CD4-positive, CD25-positive, alpha-beta regulatory T cell (primary cell): ENCODE results near the gene SDHA. TPM values are rescaled to one million over a fixed set of nuclear protein-coding genes. Genes with fewer than 3 reads are reported as not detected.
"Not testable (repeated sequence)": the region's sequence is repeated elsewhere in the genome, so short reads cannot be mapped to it uniquely, and the experiment has no call there.

Experiments
- ATAC-seq, 2 donors: fragments of 150-1000 bp; cut with Tn5 transposase; one replicate each; pipeline ENCODE4 v1.10.0; 2021; ENCODE audit warnings: low read depth in 2 of 2, moderate number of reproducible peaks in 2 of 2, moderate library complexity in 1 of 2
- DNase-seq, 3 donors: peaks; one replicate each; pipeline versions ENCODE4 v3.0.0 to v3.0.0-alpha.2; 2012 to 2022; ENCODE audit warnings: mixed read lengths in 1 of 3
- H3K27ac ChIP-seq: one replicate; pipeline ENCODE4 v1.7.0; 2013; ENCODE audit warnings: mild to moderate bottlenecking, low read length; ENCODE audit not compliant: insufficient read depth, poor library complexity, severe bottlenecking
- H3K27me3 ChIP-seq: one replicate; pipeline ENCODE4 v1.7.0; 2013; ENCODE audit warnings: low read length; ENCODE audit not compliant: control insufficient read depth, insufficient read depth
- H3K36me3 ChIP-seq: one replicate; pipeline ENCODE4 v1.7.0; 2013; ENCODE audit warnings: mild to moderate bottlenecking, low read length, moderate library complexity; ENCODE audit not compliant: control insufficient read depth, insufficient read depth
- H3K4me1 ChIP-seq: 2 replicates; pipeline ENCODE4 v1.7.0; 2013; ENCODE audit warnings: mild to moderate bottlenecking, low read length; ENCODE audit not compliant: insufficient read depth, control insufficient read depth, poor library complexity, severe bottlenecking
- H3K4me3 ChIP-seq: one replicate; pipeline ENCODE4 v1.7.0; 2013; ENCODE audit warnings: low read depth, mild to moderate bottlenecking, low read length, moderate library complexity
- H3K9me3 ChIP-seq, 2 experiments: 1 replicate in 1 of 2; 2 replicates in 1 of 2; pipeline ENCODE4 v1.7.0; 2013; ENCODE audit warnings: low read length in 2 of 2, mild to moderate bottlenecking in 1 of 2, moderate library complexity in 1 of 2; ENCODE audit not compliant: control insufficient read depth in 2 of 2
- H3K27ac Mint-ChIP-seq, 3 donors: one replicate each; pipeline ENCODE4 v1.8.0; 2020 to 2022; ENCODE audit warnings: mild to moderate bottlenecking in 3 of 3, mixed read lengths in 3 of 3, moderate library complexity in 2 of 3
- H3K27me3 Mint-ChIP-seq: one replicate; pipeline ENCODE4 v1.8.0; 2022; ENCODE audit warnings: mild to moderate bottlenecking, mixed read lengths
- H3K36me3 Mint-ChIP-seq: one replicate; pipeline ENCODE4 v1.8.0; 2020; ENCODE audit warnings: mixed read lengths
- H3K4me1 Mint-ChIP-seq, 4 donors: one replicate each; pipeline ENCODE4 v1.8.0; 2020 to 2022; ENCODE audit warnings: mixed read lengths in 4 of 4, mild to moderate bottlenecking in 1 of 4
- H3K4me3 Mint-ChIP-seq, 4 donors: one replicate each; pipeline ENCODE4 v1.8.0; 2020 to 2022; ENCODE audit warnings: mild to moderate bottlenecking in 4 of 4, mixed read lengths in 4 of 4, moderate library complexity in 3 of 4
- H3K9me3 Mint-ChIP-seq, 7 donors: one replicate each; pipeline ENCODE4 v1.8.0; 2020 to 2022; ENCODE audit warnings: mixed read lengths in 7 of 7, mild to moderate bottlenecking in 3 of 7, moderate library complexity in 2 of 7
- polyA plus RNA-seq, 4 donors: library from polyadenylated mRNA; unstranded; fragments of 300-500 nt; fragmentation: Illumina TruSeq; gene quantifications; one replicate each; pipeline ENCODE4 v1.2.3, GENCODE V29; 2021
- total RNA-seq: library from RNA; stranded (reverse); gene quantifications from one replicate; pipeline ENCODE4 v1.2.3, GENCODE V29; 2022

Gene SDHA
- total and polyA plus RNA-seq, 5 donors from 2014 or later: 211 to 290 (median 235) TPM

DNA sequence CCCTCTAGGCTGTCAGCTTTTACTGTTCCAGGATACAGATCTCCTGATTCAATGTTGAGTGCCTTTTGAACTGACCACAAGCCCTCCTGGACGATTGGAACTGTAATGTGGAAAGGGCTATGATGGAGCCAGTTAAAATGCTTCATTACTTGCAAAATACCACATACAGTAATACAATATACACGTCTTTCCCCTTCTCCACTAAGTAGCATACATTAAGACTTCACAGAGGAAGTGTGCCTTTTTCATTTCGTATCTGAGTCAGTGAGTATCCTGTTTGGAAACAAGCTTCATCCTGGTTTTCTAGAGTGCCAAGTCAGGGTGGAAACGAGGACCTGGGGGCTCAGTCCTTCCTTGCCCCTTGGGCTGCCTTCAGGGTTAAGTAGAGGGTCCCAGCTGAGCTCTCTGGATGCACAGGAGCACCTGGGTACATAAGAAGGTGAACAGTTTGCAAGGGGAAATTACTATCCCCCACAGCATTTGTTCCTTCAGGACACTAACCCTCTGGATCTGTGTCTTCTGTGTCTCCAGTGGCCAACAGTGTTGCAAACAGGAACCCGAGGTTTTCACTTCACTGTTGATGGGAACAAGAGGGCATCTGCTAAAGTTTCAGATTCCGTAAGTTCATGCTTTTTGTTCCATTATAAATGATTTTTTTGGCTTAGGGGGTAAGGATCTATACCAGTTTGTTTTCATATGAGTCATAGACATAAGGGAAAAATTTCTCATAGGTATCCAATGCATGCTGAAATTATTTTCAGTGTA, 5.0 kb downstream of the SDHA start:
- not testable (repeated sequence) for H3K9me3 Mint-ChIP-seq, H3K27me3 ChIP-seq, DNase-seq, ATAC-seq, H3K27ac ChIP-seq, H3K27me3 Mint-ChIP-seq, H3K9me3 ChIP-seq
- H3K4me3 ChIP-seq: peak overlapping the region; percentile 12
- Mint-ChIP-seq H3K4me3 (peak overlapping the region; percentile 53 to 68 (median 60)), H3K27ac (peak overlapping the region; percentile 80 to 83 (median 83)), H3K36me3 (peaks cover 27% of the 10 kb centered on the region), H3K4me1 (peaks cover 26 to 45% (median 34%) of the 10 kb centered on the region in 4 donors)
- peaks cover 37% of the 10 kb centered on the region for H3K4me1 ChIP-seq
- peaks cover 38% of the 10 kb centered on the region for H3K36me3 ChIP-seq

DNA sequence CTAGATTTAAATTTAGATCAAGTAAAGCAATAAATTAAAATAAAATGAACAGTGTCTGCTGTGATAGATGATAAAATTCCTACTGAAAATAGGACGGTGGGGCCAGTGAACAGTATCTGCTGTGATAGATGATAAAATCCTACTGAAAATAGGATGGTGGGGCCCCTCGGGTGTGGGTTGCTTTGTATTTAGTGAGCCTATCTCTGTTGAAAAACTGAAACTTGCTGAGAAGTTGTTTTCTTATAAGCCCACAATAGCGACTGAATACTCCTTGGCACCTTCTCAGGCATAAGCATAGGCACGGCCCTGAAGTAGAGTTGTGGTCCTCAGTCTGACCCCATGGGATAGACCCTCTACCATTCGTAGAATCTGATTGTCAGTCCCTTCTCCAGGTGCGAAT, 5.7 kb downstream of the SDHA start:
- no peaks in the 10 kb centered on the region for H3K9me3 Mint-ChIP-seq
- Histone ChIP-seq H3K27me3 (no peaks in the 10 kb centered on the region), H3K9me3 (no peaks in the 10 kb centered on the region), H3K4me1 (peaks cover 37% of the 10 kb centered on the region), H3K4me3 (no peak overlapping the region), H3K27ac (no peak overlapping the region), H3K36me3 (peaks cover 45% of the 10 kb centered on the region)
- DNase-seq (no peak), ATAC-seq (no peak)
- no peak overlapping the region for H3K27ac Mint-ChIP-seq
- peaks cover 26 to 45% (median 34%) of the 10 kb centered on the region in 4 donors for H3K4me1 Mint-ChIP-seq
- peaks cover 6% of the 10 kb centered on the region for H3K27me3 Mint-ChIP-seq
- H3K4me3 Mint-ChIP-seq: peak overlapping the region in 1 of 4 donors; percentile 38
- peaks cover 27% of the 10 kb centered on the region for H3K36me3 Mint-ChIP-seq

DNA sequence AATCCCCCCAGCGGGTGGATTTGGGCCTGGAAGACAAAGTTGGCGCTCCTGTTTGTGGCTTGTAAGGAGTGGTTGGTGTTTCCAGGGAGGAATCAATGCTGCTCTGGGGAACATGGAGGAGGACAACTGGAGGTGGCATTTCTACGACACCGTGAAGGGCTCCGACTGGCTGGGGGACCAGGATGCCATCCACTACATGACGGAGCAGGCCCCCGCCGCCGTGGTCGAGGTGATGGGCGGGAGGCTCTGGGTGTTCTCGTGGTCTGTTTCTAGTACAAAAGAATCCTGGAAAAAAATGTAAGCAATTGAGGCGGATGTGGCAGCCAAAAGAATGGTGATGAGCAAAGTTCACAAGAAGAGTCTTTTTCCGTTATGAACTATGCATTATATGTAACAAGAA, 7.2 kb downstream of the SDHA start:
- Mint-ChIP-seq H3K4me1 (peaks cover 18 to 41% (median 29%) of the 10 kb centered on the region in 4 donors), H3K9me3 (no peaks in the 10 kb centered on the region), H3K27me3 (no peaks in the 10 kb centered on the region), H3K27ac (peak overlapping the region in 1 of 3 donors; percentile 67), H3K36me3 (peaks cover 33% of the 10 kb centered on the region), H3K4me3 (no peak overlapping the region)
- ATAC-seq (no peak), DNase-seq (no peak)
- H3K4me1 ChIP-seq: peaks cover 28% of the 10 kb centered on the region
- H3K36me3 ChIP-seq: peaks cover 60% of the 10 kb centered on the region
- no peak overlapping the region for H3K4me3 ChIP-seq
- H3K27me3 ChIP-seq: no peaks in the 10 kb centered on the region
- no peaks in the 10 kb centered on the region for H3K9me3 ChIP-seq
- no peak overlapping the region for H3K27ac ChIP-seq

DNA sequence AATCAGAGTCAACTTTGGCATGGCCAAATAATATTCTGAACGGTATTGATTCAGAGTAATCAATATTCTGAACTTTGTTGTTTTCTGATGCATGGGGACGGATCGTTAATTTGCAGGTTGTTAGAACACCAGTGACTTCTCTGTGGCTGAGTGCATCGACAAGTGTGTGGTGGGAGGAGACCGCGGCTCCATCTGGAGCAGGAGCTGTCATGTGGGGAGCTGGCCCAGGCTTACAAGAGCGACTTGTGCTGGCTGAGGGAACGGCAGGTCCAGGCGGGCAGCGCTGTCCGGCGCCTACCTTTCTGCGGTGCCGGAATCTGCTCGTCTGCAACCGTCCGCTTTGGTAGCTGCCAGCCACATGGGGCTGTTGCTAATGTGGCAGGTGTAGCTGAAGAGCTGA, 9.3 kb downstream of the SDHA start:
- H3K4me3 ChIP-seq, H3K27ac Mint-ChIP-seq, ATAC-seq, H3K27me3 ChIP-seq, H3K27me3 Mint-ChIP-seq, H3K4me3 Mint-ChIP-seq, H3K9me3 Mint-ChIP-seq, H3K27ac ChIP-seq, DNase-seq, H3K9me3 ChIP-seq: not testable (repeated sequence)
- H3K4me1 Mint-ChIP-seq: peaks cover 8 to 23% (median 14%) of the 10 kb centered on the region in 4 donors
- peaks cover 79% of the 10 kb centered on the region for H3K36me3 ChIP-seq
- peaks cover 34% of the 10 kb centered on the region for H3K36me3 Mint-ChIP-seq
- H3K4me1 ChIP-seq: peaks cover 11% of the 10 kb centered on the region

DNA sequence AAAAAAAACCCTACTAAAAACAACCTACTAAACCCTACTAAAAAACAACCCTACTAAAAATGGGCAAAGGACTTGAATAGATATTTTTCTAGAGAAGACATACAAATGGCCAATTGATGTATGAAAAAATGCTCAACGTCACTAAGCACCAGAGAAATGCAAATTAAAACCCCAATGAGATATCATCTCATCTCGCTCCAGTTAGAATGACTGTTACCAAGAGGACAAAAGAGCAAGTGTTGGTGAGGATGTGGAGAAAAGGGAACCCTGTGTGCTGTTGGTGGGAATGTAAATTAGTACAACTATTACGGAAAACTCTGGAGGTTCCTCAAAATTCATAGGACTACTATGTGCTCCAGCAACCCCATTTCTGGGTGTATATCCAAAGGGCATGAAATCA, 10.8 kb downstream of the SDHA start:
- Mint-ChIP-seq H3K27ac (no peak overlapping the region), H3K4me3 (no peak overlapping the region), H3K9me3 (no peaks in the 10 kb centered on the region), H3K36me3 (peaks cover 45% of the 10 kb centered on the region), H3K4me1 (peaks cover 0 to 8% (median 2%) of the 10 kb centered on the region in 4 donors), H3K27me3 (no peaks in the 10 kb centered on the region)
- ATAC-seq (no peak), DNase-seq (no peak)
- Histone ChIP-seq H3K9me3 (no peaks in the 10 kb centered on the region), H3K36me3 (peaks cover 91% of the 10 kb centered on the region), H3K27ac (no peak overlapping the region), H3K27me3 (no peaks in the 10 kb centered on the region), H3K4me3 (no peak overlapping the region), H3K4me1 (no peaks in the 10 kb centered on the region)

DNA sequence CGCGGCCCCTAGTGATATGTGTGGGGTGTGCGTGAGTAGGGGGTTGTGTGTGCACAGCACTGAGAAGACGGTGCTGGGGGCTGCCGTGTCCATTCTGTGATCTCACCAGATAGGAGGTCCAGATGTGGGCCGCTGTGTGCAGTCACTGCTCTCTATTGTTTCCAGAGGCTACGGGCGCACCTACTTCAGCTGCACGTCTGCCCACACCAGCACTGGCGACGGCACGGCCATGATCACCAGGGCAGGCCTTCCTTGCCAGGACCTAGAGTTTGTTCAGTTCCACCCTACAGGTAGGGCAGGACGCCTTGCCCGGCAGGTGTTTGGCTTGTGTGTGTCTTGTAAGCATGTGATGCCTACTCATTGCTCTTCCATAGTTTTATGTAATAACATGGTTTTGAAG, 12.6 kb downstream of the SDHA start:
- H3K27ac ChIP-seq: no peak overlapping the region
- ATAC-seq (no peak), DNase-seq (no peak)
- no peak overlapping the region for H3K4me3 ChIP-seq
- H3K9me3 ChIP-seq: no peaks in the 10 kb centered on the region
- H3K27ac Mint-ChIP-seq: peak overlapping the region in 2 of 3 donors; percentile 44 to 80
- no peaks in the 10 kb centered on the region for H3K27me3 Mint-ChIP-seq
- peaks cover 87% of the 10 kb centered on the region for H3K36me3 ChIP-seq
- peaks cover 46% of the 10 kb centered on the region for H3K36me3 Mint-ChIP-seq
- H3K4me1 ChIP-seq: no peaks in the 10 kb centered on the region
- no peaks in the 10 kb centered on the region for H3K27me3 ChIP-seq
- H3K9me3 Mint-ChIP-seq: no peaks in the 10 kb centered on the region
- H3K4me1 Mint-ChIP-seq: peaks cover 0 to 8% (median under 1%) of the 10 kb centered on the region in 4 donors
- H3K4me3 Mint-ChIP-seq: no peak overlapping the region

DNA sequence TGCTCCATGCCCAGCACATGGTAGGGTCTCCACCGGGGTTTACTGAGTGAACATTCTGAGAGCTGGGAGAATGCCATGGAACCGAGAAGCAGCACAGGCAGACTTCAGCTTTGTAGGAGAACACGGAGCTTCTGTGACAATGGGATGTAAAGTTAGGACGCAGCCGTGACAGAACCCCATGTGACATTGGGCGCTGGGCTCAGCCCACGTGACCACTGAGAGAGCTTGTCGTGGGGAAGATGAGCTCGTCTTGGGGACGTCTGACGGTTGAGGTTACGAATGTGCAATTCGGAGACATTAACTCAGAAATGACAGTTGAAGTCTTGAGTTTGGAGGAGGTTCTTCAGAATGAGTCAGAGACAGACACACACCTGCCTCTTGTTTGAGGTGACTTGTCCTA, 13.5 kb downstream of the SDHA start:
- Histone ChIP-seq H3K4me1 (no peaks in the 10 kb centered on the region), H3K36me3 (peaks cover 80% of the 10 kb centered on the region), H3K27me3 (no peaks in the 10 kb centered on the region), H3K4me3 (no peak overlapping the region), H3K27ac (no peak overlapping the region), H3K9me3 (no peaks in the 10 kb centered on the region)
- Mint-ChIP-seq H3K9me3 (no peaks in the 10 kb centered on the region), H3K27ac (no peak overlapping the region), H3K4me1 (peaks cover 0 to 6% (median 0%) of the 10 kb centered on the region in 4 donors), H3K4me3 (no peak overlapping the region), H3K27me3 (no peaks in the 10 kb centered on the region), H3K36me3 (peaks cover 45% of the 10 kb centered on the region)
- DNase-seq (no peak), ATAC-seq (no peak)

DNA sequence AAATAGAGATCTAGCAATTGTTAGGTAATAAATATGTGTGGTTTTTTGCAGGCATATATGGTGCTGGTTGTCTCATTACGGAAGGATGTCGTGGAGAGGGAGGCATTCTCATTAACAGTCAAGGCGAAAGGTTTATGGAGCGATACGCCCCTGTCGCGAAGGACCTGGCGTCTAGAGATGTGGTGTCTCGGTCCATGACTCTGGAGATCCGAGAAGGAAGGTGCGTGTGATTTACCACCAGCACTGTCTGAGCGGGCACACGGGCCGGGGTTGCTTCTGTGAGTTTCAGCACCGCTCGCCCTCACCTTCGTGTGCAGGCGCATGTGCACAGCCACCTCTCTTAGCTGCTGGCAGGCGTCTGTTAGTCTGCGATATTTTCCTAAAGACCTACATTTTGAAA, 15.3 kb downstream of the SDHA start:
- not testable (repeated sequence) for DNase-seq, H3K9me3 ChIP-seq, H3K4me1 ChIP-seq, H3K4me1 Mint-ChIP-seq, H3K27ac Mint-ChIP-seq, H3K27me3 Mint-ChIP-seq, H3K4me3 Mint-ChIP-seq, H3K9me3 Mint-ChIP-seq, ATAC-seq, H3K27ac ChIP-seq, H3K4me3 ChIP-seq, H3K27me3 ChIP-seq
- H3K36me3 ChIP-seq: peaks cover 78% of the 10 kb centered on the region
- H3K36me3 Mint-ChIP-seq: peaks cover 43% of the 10 kb centered on the region
